IMR-90 (cell line): Measurements from ENCODE around the gene HNRNPU.
A peak's percentile ranks its signal among the peaks of the same experiment; 100 is the strongest.

Source experiments
- CEBPB ChIP-seq: IDR thresholded peaks from 2 replicates; pipeline ENCODE4 v1.6.1; 2012; ENCODE audit warnings: low read depth, low read length, improper control_type of control experiment
- FOS ChIP-seq: fragments of 150-350 bp; IDR thresholded peaks from 2 replicates; pipeline ENCODE4 v1.6.1; 2016; ENCODE audit warnings: low read depth, low read length
- MAFK ChIP-seq: IDR thresholded peaks from 2 replicates; pipeline ENCODE4 v1.6.1; 2012; ENCODE audit warnings: low read depth, low read length, improper control_type of control experiment
- MXI1 ChIP-seq: IDR thresholded peaks from 2 replicates; pipeline ENCODE4 v1.6.1; 2012; ENCODE audit warnings: low read depth, mild to moderate bottlenecking, low read length, moderate library complexity, borderline replicate concordance
- NFE2L2 ChIP-seq: fragments of 150-350 bp; IDR thresholded peaks from 2 replicates; pipeline ENCODE4 v1.6.1; 2016; ENCODE audit warnings: low read depth, mild to moderate bottlenecking, low read length
- POLR2A ChIP-seq: IDR thresholded peaks from 2 replicates; pipeline ENCODE4 v1.6.1; 2012; ENCODE audit warnings: mild to moderate bottlenecking, low read depth, low read length
- RAD21 ChIP-seq: IDR thresholded peaks from 2 replicates; pipeline ENCODE4 v1.6.1; 2012; ENCODE audit warnings: low read length, improper control_type of control experiment
- RCOR1 ChIP-seq: IDR thresholded peaks from 2 replicates; pipeline ENCODE4 v1.6.1; 2012; ENCODE audit warnings: mild to moderate bottlenecking, low read length, improper control_type of control experiment; ENCODE audit not compliant: insufficient replicate concordance
- RFX5 ChIP-seq: IDR thresholded peaks from 2 replicates; pipeline ENCODE4 v1.8.0; 2012; ENCODE audit warnings: low read depth, mild to moderate bottlenecking, low read length, moderate library complexity
- TF ChIP-seq, protein P1 (sequence below): conservative IDR thresholded peaks from 2 replicates; pipeline ENCODE4 v1.5.1; 2012; ENCODE audit warnings: mild to moderate bottlenecking, low read depth, low read length, improper control_type of control experiment
- TF ChIP-seq, protein P2 (sequence below): fragments of 150-350 bp; IDR thresholded peaks from 2 replicates; pipeline ENCODE4 v1.6.1; 2016; ENCODE audit warnings: low read depth, mild to moderate bottlenecking, low read length, moderate library complexity, borderline replicate concordance

DNA sequence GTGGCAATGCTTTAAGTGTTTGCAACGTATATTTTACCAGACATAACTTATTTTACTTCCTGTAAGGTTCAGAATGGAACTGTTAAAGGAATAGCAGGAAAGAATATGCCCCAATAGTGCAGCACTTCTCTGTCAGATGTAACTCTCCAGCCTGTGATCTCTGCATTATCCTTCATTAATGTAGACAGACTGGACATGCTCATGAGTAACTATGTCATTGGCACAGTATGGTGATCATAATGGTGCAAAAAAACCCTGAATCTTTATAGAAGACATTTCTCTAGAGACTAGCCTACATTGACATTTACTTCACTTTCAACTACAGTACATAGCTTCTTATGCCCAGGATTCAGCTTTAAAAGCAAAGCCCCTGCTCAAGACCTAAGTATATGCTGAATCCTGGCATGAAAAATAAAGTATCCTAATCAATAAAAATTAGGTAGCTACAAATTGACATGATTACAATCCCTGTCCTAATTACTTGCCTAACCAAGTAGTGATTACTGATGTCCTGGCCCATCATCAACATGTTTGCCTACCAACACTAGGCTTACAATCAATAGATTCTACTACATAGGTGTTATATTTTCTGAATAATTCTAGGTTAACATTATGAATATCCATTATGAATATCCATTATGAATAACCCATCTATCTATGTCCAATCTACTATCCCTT lies 15.0 kb downstream of the HNRNPU start:
- TF ChIP-seq POLR2A (peak; percentile 27), RAD21 (no peak), RFX5 (no peak), MAFK (no peak), NFE2L2 (no peak), MXI1 (no peak), RCOR1 (no peak), CEBPB (no peak), FOS (no peak)
- TF ChIP-seq, protein P1, sequence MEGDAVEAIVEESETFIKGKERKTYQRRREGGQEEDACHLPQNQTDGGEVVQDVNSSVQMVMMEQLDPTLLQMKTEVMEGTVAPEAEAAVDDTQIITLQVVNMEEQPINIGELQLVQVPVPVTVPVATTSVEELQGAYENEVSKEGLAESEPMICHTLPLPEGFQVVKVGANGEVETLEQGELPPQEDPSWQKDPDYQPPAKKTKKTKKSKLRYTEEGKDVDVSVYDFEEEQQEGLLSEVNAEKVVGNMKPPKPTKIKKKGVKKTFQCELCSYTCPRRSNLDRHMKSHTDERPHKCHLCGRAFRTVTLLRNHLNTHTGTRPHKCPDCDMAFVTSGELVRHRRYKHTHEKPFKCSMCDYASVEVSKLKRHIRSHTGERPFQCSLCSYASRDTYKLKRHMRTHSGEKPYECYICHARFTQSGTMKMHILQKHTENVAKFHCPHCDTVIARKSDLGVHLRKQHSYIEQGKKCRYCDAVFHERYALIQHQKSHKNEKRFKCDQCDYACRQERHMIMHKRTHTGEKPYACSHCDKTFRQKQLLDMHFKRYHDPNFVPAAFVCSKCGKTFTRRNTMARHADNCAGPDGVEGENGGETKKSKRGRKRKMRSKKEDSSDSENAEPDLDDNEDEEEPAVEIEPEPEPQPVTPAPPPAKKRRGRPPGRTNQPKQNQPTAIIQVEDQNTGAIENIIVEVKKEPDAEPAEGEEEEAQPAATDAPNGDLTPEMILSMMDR, result no peak
- TF ChIP-seq, protein P2, sequence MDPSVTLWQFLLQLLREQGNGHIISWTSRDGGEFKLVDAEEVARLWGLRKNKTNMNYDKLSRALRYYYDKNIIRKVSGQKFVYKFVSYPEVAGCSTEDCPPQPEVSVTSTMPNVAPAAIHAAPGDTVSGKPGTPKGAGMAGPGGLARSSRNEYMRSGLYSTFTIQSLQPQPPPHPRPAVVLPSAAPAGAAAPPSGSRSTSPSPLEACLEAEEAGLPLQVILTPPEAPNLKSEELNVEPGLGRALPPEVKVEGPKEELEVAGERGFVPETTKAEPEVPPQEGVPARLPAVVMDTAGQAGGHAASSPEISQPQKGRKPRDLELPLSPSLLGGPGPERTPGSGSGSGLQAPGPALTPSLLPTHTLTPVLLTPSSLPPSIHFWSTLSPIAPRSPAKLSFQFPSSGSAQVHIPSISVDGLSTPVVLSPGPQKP, result no peak
